ENCODE data around the gene CMC2.

CMC2 gene

DNA sequence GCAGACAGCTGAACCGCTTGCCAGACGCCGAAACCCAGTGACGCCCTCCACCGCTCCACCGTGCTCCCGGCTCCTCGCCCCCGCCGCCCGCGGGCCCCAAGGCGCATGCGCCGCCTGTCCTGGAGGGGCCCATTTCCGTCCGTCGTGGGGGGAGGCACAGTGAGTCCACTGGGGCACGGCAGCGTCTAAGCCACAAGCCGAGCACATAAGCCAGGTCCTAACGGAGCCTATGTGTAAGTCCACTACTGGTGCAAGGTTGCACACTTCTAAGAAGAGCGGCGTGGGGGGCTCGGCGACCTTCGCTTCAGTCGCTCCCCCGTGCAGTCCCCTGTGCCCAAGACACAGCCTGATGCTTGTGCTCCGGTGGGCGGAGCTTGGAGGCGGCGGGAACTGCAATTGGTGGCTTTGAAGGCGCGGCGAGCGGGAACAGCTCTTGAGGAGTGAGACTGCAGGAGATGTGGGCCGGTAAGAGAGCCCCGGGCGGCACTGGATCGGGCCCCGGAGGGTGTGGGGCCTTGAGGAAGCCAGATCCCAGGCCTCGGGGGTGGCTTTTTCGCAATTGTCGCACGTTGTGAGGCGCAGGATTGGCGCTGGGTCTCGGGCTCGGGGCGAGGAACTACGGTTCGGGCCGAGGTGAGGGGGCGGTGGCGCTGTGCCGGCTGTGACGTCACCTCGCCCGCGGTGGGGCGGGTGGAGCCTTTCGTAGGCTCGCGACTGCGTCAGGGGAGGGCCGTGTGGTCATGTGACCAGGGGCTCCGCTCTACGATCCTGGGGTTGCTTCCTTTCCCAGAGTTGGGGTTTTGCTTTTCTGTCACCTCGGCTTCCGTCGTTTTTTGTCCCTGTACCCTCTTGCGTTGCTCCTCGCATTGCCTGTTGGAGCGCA is at the start of gene CMC2, which contains the start of gene CENPN:
TSS of gene CMC2 (minus strand) at position 73 of the 883 bp plus-strand sequence. CDS start 9,491 bp downstream, outside the sequence.
TSS of gene CENPN (plus strand) at position 402 of the 883 bp plus-strand sequence. CDS start 4,726 bp downstream, outside the sequence.
- CTCF ChIA-PET: interaction anchor here (0.9 to 7.0 kb wide), 5 partner anchors 9 to 83 kb away, joined by 3 to 125 read pairs (median 6); partner anchors contain the start of gene ATMIN
- peak within 1 kb of the TSS; percentile 98 for H3K4me3 ChIP-seq (ENCODE audit: low read depth, low read length)
- POLR2A ChIA-PET: interaction anchor here (0.5 to 1.4 kb wide), 6 partner anchors 11 to 1138 kb away, joined by 3 to 10 read pairs (median 3); no protein-coding TSS in a partner anchor
- TF ChIP-seq, protein P1, sequence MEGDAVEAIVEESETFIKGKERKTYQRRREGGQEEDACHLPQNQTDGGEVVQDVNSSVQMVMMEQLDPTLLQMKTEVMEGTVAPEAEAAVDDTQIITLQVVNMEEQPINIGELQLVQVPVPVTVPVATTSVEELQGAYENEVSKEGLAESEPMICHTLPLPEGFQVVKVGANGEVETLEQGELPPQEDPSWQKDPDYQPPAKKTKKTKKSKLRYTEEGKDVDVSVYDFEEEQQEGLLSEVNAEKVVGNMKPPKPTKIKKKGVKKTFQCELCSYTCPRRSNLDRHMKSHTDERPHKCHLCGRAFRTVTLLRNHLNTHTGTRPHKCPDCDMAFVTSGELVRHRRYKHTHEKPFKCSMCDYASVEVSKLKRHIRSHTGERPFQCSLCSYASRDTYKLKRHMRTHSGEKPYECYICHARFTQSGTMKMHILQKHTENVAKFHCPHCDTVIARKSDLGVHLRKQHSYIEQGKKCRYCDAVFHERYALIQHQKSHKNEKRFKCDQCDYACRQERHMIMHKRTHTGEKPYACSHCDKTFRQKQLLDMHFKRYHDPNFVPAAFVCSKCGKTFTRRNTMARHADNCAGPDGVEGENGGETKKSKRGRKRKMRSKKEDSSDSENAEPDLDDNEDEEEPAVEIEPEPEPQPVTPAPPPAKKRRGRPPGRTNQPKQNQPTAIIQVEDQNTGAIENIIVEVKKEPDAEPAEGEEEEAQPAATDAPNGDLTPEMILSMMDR (IDR thresholded peaks at IDR 0.05; ENCODE audit: insufficient read depth, low read length, missing control alignments): peak; percentile 4
- peak; percentile 96 for DNase-seq (ENCODE audit: low read depth, low spot score)

DNA sequence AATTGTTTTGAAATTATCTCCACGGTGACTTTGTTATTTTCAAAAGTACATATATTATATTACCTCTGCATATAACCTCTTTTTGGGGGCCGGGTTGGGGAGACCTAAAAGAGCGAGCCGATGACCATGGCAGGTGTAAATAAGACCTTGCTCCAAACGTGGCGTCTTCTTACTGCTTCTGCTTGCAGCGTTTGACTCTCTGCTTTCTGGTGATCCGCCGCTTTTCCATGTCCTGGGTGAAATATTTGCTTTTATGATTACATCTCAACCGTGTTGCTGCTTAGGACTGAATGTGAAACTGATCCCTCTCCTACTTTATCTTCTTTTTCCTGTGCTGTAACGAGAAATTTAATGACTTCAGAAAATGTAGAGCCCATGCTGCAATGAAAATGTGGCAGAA is 47.1 kb upstream of the CMC2 start:
- POLR2A ChIA-PET: no interaction called here
- no peak for DNase-seq (ENCODE audit: low read depth, low spot score)
- CTCF ChIA-PET: no interaction called here
- no peak overlapping the region for H3K4me3 ChIP-seq (ENCODE audit: low read depth, low read length)
- TF ChIP-seq, protein P1 (IDR thresholded peaks at IDR 0.05; ENCODE audit: insufficient read depth, low read length, missing control alignments): no peak

DNA sequence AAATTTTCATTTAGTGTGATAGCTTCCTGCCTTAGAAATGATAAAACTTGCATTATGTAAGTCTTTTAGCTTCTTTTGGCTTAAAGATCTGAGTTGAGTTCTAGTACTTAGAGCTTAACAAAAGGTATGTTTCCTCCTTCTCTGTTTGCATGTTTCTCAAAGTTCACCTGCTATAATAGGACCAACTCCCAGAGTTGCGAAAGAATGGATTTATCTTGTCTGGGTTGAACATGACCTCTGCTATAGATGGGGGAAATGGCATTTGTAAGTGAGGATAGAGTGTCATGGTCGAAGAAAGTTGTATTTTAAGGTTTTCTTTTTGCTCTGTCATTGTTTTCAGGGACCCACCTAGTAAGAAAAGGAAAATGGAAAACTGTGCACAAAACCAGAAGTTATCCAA is 36.1 kb upstream of the CMC2 start:
- DNase-seq (ENCODE audit: low read depth, low spot score): no peak
- ChIA-PET CTCF (interaction anchor here (1.0 to 4.2 kb wide), 2 partner anchors 8 to 13 kb away, joined by 3 to 49 read pairs; partner anchors contain the start of gene ATMIN), POLR2A (no interaction called here)
- H3K4me3 ChIP-seq (ENCODE audit: low read depth, low read length): no peak overlapping the region
- TF ChIP-seq, protein P1 (IDR thresholded peaks at IDR 0.05; ENCODE audit: insufficient read depth, low read length, missing control alignments): no peak

DNA sequence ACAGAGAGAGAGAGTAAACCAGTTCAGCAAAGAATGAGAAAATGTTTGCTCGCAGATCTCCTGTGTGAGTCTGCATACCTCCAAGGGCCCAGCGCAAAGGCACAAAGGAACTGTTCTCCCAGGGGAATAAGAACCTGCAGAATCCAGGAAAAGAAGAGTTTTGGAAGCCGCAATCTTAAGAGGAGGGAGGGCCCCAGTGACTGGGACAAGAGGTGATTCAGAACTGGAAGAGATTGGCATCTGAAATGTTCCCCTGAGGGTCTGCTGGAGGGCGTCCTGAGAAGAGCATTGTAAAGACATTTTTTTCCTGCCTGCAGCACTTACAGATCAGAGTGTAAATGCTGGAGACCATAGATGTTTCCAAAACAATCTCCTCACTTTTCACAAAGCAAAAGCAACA is 35.0 kb upstream of the CMC2 start:
- CTCF ChIA-PET: interaction anchor here (1.0 kb wide), 1 partner anchor 14 kb away, joined by 3 read pairs; no protein-coding TSS in a partner anchor
- H3K4me3 ChIP-seq (ENCODE audit: low read depth, low read length): no peak overlapping the region
- POLR2A ChIA-PET: no interaction called here
- TF ChIP-seq, protein P1 (IDR thresholded peaks at IDR 0.05; ENCODE audit: insufficient read depth, low read length, missing control alignments): no peak
- DNase-seq (ENCODE audit: low read depth, low spot score): no peak

DNA sequence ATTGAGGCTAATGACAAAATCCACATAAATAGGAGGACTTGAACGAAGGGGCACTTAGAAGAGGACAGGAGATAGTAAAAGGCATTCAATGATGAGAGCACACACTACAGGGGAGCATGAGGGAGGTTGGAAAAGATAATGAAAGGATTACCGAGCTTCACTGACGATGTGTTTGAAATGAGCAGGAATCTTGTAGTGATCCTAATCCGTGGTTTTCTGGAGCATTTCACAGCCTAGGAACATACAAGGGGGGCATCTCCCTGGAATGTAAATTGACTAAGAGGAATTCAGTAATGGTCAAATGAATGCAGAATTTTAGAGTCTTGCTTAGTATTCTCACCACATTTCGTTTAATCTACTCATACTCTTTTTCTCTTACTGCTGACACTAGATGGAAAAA is 34.2 kb upstream of the CMC2 start:
- H3K4me3 ChIP-seq (ENCODE audit: low read depth, low read length): no peak overlapping the region
- TF ChIP-seq, protein P1 (IDR thresholded peaks at IDR 0.05; ENCODE audit: insufficient read depth, low read length, missing control alignments): no peak
- ChIA-PET POLR2A (no interaction called here), CTCF (interaction anchor here (0.9 to 1.1 kb wide), 2 partner anchors 21 to 37 kb away, joined by 4 to 6 read pairs; no protein-coding TSS in a partner anchor)
- no peak for DNase-seq (ENCODE audit: low read depth, low spot score)

DNA sequence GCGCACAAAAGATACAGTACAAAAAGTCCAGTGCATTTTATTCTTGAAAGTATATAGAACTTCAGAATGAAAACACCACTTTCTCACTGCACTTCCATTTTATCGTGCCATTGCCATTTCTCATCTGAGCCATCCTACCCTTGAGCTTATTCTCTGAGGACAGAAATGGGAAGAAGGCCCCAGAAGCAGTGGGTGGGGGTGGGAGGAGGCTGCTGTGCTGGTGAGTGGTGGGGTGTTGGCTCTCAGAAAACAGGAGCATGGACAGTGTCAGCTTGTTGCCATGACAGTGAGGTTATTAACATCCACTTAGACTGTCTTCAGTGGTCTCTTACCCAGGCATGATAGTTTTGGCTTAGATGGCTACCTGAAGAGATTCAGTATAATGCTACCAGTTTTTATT is 33.4 kb upstream of the CMC2 start:
- POLR2A ChIA-PET: no interaction called here

More for the DNA sequence above, 33.4 kb upstream of the CMC2 start:
- DNase-seq (ENCODE audit: low read depth, low spot score): no peak
- H3K4me3 ChIP-seq (ENCODE audit: low read depth, low read length): no peak overlapping the region
- CTCF ChIA-PET: interaction anchor here (0.9 to 1.1 kb wide), 2 partner anchors 20 to 36 kb away, joined by 4 to 6 read pairs; no protein-coding TSS in a partner anchor
- TF ChIP-seq, protein P1 (IDR thresholded peaks at IDR 0.05; ENCODE audit: insufficient read depth, low read length, missing control alignments): no peak

Measured in AG04449 (cell line).